Erythroblast (primary cell): ENCODE results near the gene GEMIN4.

Source experiments
- GATA1 ChIP-seq: IDR thresholded peaks from 2 replicates; pipeline ENCODE4 v1.6.1; 2011; ENCODE audit warnings: low read depth, mild to moderate bottlenecking, control low read depth, low read length, moderate library complexity
- POLR2A ChIP-seq: IDR thresholded peaks from 2 replicates; pipeline ENCODE4 v1.6.1; 2011; ENCODE audit warnings: mild to moderate bottlenecking, low read length

- TF ChIP-seq POLR2A (no peak), GATA1 (no peak)
These were observed 25.7 kb downstream of the GEMIN4 start for GRCh38 chr17:726271-726919.
